Stimulated activated CD8-positive, alpha-beta memory T cell treated with anti-CD3 and anti-CD28 coated beads, Interleukin-4, amount 100 ng/mL, for 48 hours (primary cell): Measurements from ENCODE around the gene MRPS14.

Experiments used
- DNase-seq: peaks from one replicate; pipeline ENCODE4 v3.0.0-alpha.2; 2020

Gene MRPS14

GRCh38 chr1:174982971-174983689, 40.1 kb downstream of the MRPS14 start:
- no peak for DNase-seq

- DNase-seq: no peak
These were observed 46.7 kb downstream of the MRPS14 start for GRCh38 chr1:174976436-174977108.

GRCh38 chr1:174975764-174976163, 47.5 kb downstream of the MRPS14 start:
- no peak for DNase-seq

- no peak for DNase-seq
These were observed 48.5 kb downstream of the MRPS14 start for GRCh38 chr1:174974711-174975119.

GRCh38 chr1:174971902-174972301, 51.3 kb downstream of the MRPS14 start:
- DNase-seq: no peak

- DNase-seq: no peak
These were observed 51.8 kb downstream of the MRPS14 start for GRCh38 chr1:174971466-174971865.

GRCh38 chr1:174969977-174970376, 53.2 kb downstream of the MRPS14 start:
- DNase-seq: no peak

GRCh38 chr1:174968750-174969244, 54.4 kb downstream of the MRPS14 start:
- peak; percentile 36 for DNase-seq

- no peak for DNase-seq
These were observed 55.1 kb downstream of the MRPS14 start for GRCh38 chr1:174967845-174968705.

GRCh38 chr1:174966008-174966572, 57.1 kb downstream of the MRPS14 start:
- DNase-seq: no peak

- no peak for DNase-seq
These were observed 57.7 kb downstream of the MRPS14 start for GRCh38 chr1:174965362-174966007.

- DNase-seq: no peak
These were observed 58.3 kb downstream of the MRPS14 start for GRCh38 chr1:174964972-174965361.

- no peak for DNase-seq
These were observed 58.8 kb downstream of the MRPS14 start for GRCh38 chr1:174964261-174964971.

GRCh38 chr1:174963529-174964125, 59.6 kb downstream of the MRPS14 start:
- no peak for DNase-seq
